Hepatocyte (in vitro differentiated cells): Measurements from ENCODE around the gene SRSF8.

Experiments used
- EZH2phosphoT487 ChIP-seq: fragments of 200-600 bp; sonication (generic); IDR thresholded peaks from one replicate; pipeline ENCODE4 v1.6.1; 2018; ENCODE audit warnings: antibody characterized with exemption, mild to moderate bottlenecking, low read depth, moderate library complexity; ENCODE audit not compliant: unreplicated experiment, severe bottlenecking
- TF ChIP-seq, protein P1 (sequence below): fragments of 200-600 bp; sonication (generic); IDR thresholded peaks from 2 replicates; pipeline ENCODE4 v1.5.1; 2016; ENCODE audit warnings: antibody characterized with exemption, mild to moderate bottlenecking; ENCODE audit not compliant: poor library complexity

DNA sequence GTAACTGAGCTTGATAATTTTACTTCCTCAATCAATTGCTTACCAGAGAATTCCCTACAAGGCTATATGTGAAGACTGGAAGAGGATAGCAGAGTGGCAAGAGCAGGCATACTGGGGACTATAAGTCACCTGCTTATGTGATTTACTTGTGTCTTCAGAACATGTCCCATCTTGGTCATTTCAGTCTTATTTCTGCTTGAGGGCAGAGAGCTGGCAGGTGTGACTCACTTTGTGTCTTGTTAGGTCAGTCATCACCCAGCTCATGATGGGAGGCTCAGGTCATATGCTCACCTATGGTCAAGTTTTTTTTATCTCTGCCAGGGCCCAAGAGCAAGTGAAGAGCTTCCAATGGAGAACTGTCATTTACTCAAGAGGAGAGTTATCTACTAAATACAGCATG is 6.2 kb downstream of the SRSF8 start:
- no peak for TF ChIP-seq EZH2phosphoT487
- TF ChIP-seq, protein P1, sequence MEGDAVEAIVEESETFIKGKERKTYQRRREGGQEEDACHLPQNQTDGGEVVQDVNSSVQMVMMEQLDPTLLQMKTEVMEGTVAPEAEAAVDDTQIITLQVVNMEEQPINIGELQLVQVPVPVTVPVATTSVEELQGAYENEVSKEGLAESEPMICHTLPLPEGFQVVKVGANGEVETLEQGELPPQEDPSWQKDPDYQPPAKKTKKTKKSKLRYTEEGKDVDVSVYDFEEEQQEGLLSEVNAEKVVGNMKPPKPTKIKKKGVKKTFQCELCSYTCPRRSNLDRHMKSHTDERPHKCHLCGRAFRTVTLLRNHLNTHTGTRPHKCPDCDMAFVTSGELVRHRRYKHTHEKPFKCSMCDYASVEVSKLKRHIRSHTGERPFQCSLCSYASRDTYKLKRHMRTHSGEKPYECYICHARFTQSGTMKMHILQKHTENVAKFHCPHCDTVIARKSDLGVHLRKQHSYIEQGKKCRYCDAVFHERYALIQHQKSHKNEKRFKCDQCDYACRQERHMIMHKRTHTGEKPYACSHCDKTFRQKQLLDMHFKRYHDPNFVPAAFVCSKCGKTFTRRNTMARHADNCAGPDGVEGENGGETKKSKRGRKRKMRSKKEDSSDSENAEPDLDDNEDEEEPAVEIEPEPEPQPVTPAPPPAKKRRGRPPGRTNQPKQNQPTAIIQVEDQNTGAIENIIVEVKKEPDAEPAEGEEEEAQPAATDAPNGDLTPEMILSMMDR: no peak
